Neural cell (in vitro differentiated cells): Measurements from ENCODE around the gene RAB6A.

Experiments
- EP300 ChIP-seq: fragments of 450-650 bp; conservative IDR thresholded peaks from 2 replicates; pipeline ENCODE4 v1.6.1; 2014; ENCODE audit warnings: antibody characterized with exemption, mild to moderate bottlenecking, moderate library complexity; ENCODE audit not compliant: poor library complexity, severe bottlenecking
- EZH2 ChIP-seq: fragments of 200-600, 300-800 bp; shearing (Covaris generic), sonication (generic); IDR thresholded peaks from 2 replicates; pipeline ENCODE4 v1.6.1; 2014; ENCODE audit warnings: antibody characterized with exemption, low read length, borderline replicate concordance, mild to moderate bottlenecking; ENCODE audit not compliant: insufficient read depth, poor library complexity, severe bottlenecking
- MXI1 ChIP-seq: fragments of 450-650 bp; conservative IDR thresholded peaks from 2 replicates; pipeline ENCODE4 v1.6.1; 2014; ENCODE audit warnings: antibody characterized with exemption, mild to moderate bottlenecking; ENCODE audit not compliant: poor library complexity, severe bottlenecking
- POLR2AphosphoS5 ChIP-seq: IDR thresholded peaks from 2 replicates; pipeline ENCODE4 v1.6.1; 2012
- RAD21 ChIP-seq: fragments of 450-650 bp; conservative IDR thresholded peaks from 2 replicates; pipeline ENCODE4 v1.6.1; 2014; ENCODE audit warnings: antibody characterized with exemption, mild to moderate bottlenecking, moderate library complexity
- SMC3 ChIP-seq: fragments of 450-650 bp; conservative IDR thresholded peaks from 2 replicates; pipeline ENCODE4 v1.6.1; 2014; ENCODE audit warnings: antibody characterized with exemption, mild to moderate bottlenecking, moderate library complexity; ENCODE audit not compliant: poor library complexity
- TF ChIP-seq, protein P1 (sequence below): fragments of 450-650 bp; IDR thresholded peaks from 2 replicates; pipeline ENCODE4 v1.5.1; 2014; ENCODE audit warnings: antibody characterized with exemption, mild to moderate bottlenecking, moderate library complexity; ENCODE audit not compliant: poor library complexity, severe bottlenecking
- TF ChIP-seq, protein P2 (sequence below): IDR thresholded peaks from 2 replicates; pipeline ENCODE4 v1.6.1; 2012; ENCODE audit warnings: borderline replicate concordance

- TF ChIP-seq, protein P1, sequence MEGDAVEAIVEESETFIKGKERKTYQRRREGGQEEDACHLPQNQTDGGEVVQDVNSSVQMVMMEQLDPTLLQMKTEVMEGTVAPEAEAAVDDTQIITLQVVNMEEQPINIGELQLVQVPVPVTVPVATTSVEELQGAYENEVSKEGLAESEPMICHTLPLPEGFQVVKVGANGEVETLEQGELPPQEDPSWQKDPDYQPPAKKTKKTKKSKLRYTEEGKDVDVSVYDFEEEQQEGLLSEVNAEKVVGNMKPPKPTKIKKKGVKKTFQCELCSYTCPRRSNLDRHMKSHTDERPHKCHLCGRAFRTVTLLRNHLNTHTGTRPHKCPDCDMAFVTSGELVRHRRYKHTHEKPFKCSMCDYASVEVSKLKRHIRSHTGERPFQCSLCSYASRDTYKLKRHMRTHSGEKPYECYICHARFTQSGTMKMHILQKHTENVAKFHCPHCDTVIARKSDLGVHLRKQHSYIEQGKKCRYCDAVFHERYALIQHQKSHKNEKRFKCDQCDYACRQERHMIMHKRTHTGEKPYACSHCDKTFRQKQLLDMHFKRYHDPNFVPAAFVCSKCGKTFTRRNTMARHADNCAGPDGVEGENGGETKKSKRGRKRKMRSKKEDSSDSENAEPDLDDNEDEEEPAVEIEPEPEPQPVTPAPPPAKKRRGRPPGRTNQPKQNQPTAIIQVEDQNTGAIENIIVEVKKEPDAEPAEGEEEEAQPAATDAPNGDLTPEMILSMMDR = no peak
- TF ChIP-seq RAD21 (no peak), SMC3 (no peak), POLR2AphosphoS5 (no peak), EZH2 (no peak), MXI1 (no peak), EP300 (no peak)
- TF ChIP-seq, protein P2, sequence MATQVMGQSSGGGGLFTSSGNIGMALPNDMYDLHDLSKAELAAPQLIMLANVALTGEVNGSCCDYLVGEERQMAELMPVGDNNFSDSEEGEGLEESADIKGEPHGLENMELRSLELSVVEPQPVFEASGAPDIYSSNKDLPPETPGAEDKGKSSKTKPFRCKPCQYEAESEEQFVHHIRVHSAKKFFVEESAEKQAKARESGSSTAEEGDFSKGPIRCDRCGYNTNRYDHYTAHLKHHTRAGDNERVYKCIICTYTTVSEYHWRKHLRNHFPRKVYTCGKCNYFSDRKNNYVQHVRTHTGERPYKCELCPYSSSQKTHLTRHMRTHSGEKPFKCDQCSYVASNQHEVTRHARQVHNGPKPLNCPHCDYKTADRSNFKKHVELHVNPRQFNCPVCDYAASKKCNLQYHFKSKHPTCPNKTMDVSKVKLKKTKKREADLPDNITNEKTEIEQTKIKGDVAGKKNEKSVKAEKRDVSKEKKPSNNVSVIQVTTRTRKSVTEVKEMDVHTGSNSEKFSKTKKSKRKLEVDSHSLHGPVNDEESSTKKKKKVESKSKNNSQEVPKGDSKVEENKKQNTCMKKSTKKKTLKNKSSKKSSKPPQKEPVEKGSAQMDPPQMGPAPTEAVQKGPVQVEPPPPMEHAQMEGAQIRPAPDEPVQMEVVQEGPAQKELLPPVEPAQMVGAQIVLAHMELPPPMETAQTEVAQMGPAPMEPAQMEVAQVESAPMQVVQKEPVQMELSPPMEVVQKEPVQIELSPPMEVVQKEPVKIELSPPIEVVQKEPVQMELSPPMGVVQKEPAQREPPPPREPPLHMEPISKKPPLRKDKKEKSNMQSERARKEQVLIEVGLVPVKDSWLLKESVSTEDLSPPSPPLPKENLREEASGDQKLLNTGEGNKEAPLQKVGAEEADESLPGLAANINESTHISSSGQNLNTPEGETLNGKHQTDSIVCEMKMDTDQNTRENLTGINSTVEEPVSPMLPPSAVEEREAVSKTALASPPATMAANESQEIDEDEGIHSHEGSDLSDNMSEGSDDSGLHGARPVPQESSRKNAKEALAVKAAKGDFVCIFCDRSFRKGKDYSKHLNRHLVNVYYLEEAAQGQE = no peak
These were observed 25.9 kb downstream of the RAB6A start for GRCh38 chr11:73734993-73735392.
